Right atrium auricular region (tissue), 2 donors: ENCODE measurements around the gene AMFR. TPM values are rescaled to one million over a fixed set of nuclear protein-coding genes. Genes with fewer than 3 reads are reported as not detected.

Experiments
- DNase-seq: peaks from one replicate; pipeline ENCODE4 v3.0.0-alpha.2; 2019; ENCODE audit warnings: low spot score
- H3K27ac ChIP-seq, 2 donors: fragments of 200-600 bp; sonication (generic); 1 replicate in 1 of 2; 2 replicates in 1 of 2; pipeline ENCODE4 v1.5.1; 2016 to 2019
- H3K27me3 ChIP-seq, 2 donors: fragments of 200-600 bp; sonication (generic); one replicate each; pipeline versions ENCODE4 v1.5.1 to v1.6.0; 2017 to 2019
- H3K36me3 ChIP-seq: fragments of 200-600 bp; sonication (generic); one replicate; pipeline ENCODE4 v1.5.1; 2016
- H3K4me1 ChIP-seq, 2 donors: fragments of 200-600 bp; sonication (generic); one replicate each; pipeline versions ENCODE4 v1.5.1 to v1.6.0; 2017 to 2019
- H3K4me3 ChIP-seq, 2 donors: fragments of 200-600 bp; sonication (generic); 1 replicate in 1 of 2; 2 replicates in 1 of 2; pipeline ENCODE4 v1.5.1; 2017 to 2019; ENCODE audit warnings: mild to moderate bottlenecking in 1 of 2, moderate library complexity in 1 of 2
- H3K9me3 ChIP-seq, 2 donors: fragments of 200-600 bp; sonication (generic); one replicate each; pipeline ENCODE4 v1.5.1; 2019
- total RNA-seq, 2 donors: library from RNA; depleted of rRNA; stranded (reverse); fragments of >200 nt; gene quantifications; one replicate each; pipeline ENCODE4 v1.1.0, GENCODE V29; 2016
- TF ChIP-seq, protein P1 (sequence below), 2 donors: fragments of 200-600 bp; sonication (generic); IDR thresholded peaks; one replicate each; pipeline ENCODE4 v1.5.1; 2019; ENCODE audit warnings: antibody characterized with exemption in 2 of 2

The AMFR gene
- total RNA-seq, 2 donors from 2014 or later, result 110 to 153 TPM

DNA sequence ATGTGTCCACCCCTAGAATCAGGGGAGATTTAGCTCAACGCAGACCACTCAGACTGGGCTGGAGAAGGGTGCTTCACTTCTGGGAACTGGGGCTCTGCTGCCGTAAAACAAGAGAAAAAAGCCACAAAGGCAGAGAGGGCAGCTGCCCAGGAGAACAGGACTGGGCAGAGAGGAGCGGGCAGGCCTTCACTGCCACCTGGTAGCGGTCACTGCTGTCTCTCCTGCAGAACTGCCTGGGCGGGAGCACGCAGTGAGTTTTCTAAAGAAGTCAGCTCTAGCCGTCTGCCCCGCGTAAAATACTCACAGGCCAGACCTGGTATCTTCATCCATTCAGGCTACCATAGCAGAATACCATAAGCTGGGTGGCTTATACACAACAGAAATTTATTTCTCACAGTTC, 103.8 kb downstream of the AMFR start:
- no peaks in the 10 kb centered on the region for H3K9me3 ChIP-seq
- peaks cover 0 to 25% of the 10 kb centered on the region in 2 donors for H3K4me1 ChIP-seq
- H3K27ac ChIP-seq, result no peak overlapping the region
- TF ChIP-seq, protein P1, sequence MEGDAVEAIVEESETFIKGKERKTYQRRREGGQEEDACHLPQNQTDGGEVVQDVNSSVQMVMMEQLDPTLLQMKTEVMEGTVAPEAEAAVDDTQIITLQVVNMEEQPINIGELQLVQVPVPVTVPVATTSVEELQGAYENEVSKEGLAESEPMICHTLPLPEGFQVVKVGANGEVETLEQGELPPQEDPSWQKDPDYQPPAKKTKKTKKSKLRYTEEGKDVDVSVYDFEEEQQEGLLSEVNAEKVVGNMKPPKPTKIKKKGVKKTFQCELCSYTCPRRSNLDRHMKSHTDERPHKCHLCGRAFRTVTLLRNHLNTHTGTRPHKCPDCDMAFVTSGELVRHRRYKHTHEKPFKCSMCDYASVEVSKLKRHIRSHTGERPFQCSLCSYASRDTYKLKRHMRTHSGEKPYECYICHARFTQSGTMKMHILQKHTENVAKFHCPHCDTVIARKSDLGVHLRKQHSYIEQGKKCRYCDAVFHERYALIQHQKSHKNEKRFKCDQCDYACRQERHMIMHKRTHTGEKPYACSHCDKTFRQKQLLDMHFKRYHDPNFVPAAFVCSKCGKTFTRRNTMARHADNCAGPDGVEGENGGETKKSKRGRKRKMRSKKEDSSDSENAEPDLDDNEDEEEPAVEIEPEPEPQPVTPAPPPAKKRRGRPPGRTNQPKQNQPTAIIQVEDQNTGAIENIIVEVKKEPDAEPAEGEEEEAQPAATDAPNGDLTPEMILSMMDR (IDR thresholded peaks at IDR 0.05), result no peak
- DNase-seq, result no peak
- no peaks in the 10 kb centered on the region for H3K36me3 ChIP-seq
- no peaks in the 10 kb centered on the region for H3K27me3 ChIP-seq
- H3K4me3 ChIP-seq, result no peak overlapping the region

DNA sequence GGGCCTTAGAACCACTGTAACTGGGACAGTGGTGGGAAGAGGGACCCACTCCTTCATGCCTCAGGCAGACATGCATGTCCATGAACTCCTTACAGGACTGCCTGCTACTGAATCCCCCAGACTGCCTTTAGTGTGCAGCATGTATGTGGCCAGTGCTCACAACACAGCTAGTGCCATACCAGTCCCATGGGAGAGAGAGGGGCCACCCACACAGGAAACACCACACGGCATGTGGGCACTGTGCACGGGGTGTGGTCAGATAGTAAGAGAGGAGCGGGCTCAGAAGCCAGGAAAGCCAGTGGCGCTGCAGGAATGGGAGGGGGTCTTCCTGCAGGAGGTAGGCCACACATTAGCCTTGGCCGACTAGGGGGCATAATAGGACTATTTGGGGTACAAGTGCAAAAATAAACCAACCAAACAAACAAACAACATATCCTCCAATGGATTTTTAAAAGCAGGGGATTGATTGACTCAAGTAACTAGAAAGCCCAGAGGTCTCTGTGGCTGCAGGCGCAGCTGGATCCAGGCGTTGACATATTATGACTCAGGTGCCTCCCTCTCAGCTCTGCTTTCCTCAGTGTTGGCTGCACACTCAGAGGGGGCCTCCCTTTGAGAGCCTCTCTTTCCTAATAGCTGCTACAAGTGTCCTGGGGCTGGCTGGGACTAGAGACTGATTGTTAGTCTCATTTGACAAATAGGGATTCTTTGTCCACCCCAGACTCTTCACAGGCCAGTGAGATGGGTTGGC, 104.4 kb downstream of the AMFR start:
- H3K27me3 ChIP-seq, result no peaks in the 10 kb centered on the region
- TF ChIP-seq, protein P1 (IDR thresholded peaks at IDR 0.05), result no peak
- H3K4me1 ChIP-seq, result peaks cover 0 to 25% of the 10 kb centered on the region in 2 donors
- DNase-seq, result no peak
- no peak overlapping the region for H3K4me3 ChIP-seq
- no peaks in the 10 kb centered on the region for H3K36me3 ChIP-seq
- no peaks in the 10 kb centered on the region for H3K9me3 ChIP-seq
- H3K27ac ChIP-seq, result no peak overlapping the region

DNA sequence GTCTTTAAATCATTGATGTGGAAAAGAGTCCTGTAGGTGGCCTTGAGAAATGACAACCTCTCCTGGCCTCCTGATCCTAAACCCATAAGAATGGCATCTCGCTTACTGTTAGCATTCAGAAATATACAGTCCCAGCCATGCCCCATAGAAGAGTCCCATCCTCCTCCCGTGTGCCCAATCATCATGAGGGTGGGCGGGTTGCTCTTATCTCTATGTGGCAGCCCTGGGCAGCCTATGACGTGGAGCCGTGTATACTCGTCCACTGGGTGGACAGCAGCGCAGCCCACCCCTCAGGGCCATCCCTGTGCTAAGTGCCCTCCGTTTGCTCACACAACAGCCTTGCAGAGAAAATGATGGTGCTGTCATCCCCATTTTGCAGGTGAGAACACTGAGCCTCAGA, 105.3 kb downstream of the AMFR start:
- Histone ChIP-seq H3K4me1 (peaks cover 0 to 25% of the 10 kb centered on the region in 2 donors), H3K9me3 (no peaks in the 10 kb centered on the region), H3K4me3 (no peak overlapping the region), H3K36me3 (no peaks in the 10 kb centered on the region), H3K27me3 (no peaks in the 10 kb centered on the region), H3K27ac (no peak overlapping the region)
- TF ChIP-seq, protein P1 (IDR thresholded peaks at IDR 0.05), result no peak
- DNase-seq, result no peak

DNA sequence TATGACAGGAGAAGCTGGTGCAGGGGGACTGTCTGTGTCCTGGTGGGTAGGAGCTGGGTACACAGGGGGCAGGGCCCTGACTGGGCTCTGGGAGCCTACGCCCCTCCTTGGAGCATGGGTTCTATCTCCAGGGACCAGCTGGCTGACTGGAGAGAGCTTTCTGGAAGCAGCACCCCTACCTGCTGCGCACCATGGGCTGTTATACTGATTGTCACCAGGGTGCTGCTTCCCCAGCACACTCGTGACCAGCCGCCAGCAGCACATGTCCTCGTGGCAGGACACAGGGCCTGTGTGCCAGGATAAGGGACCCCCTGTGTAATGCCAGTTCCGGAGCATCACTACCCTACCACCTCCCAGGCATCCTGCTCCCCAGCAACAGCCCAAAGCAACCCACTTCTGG, 106.0 kb downstream of the AMFR start:
- H3K9me3 ChIP-seq, result no peaks in the 10 kb centered on the region
- peak overlapping the region; percentile 13 to 18 for H3K27ac ChIP-seq
- no peaks in the 10 kb centered on the region for H3K36me3 ChIP-seq
- no peak for DNase-seq
- TF ChIP-seq, protein P1 (IDR thresholded peaks at IDR 0.05), result no peak
- no peak overlapping the region for H3K4me3 ChIP-seq
- peaks cover 0 to 25% of the 10 kb centered on the region in 2 donors for H3K4me1 ChIP-seq
- H3K27me3 ChIP-seq, result no peaks in the 10 kb centered on the region

DNA sequence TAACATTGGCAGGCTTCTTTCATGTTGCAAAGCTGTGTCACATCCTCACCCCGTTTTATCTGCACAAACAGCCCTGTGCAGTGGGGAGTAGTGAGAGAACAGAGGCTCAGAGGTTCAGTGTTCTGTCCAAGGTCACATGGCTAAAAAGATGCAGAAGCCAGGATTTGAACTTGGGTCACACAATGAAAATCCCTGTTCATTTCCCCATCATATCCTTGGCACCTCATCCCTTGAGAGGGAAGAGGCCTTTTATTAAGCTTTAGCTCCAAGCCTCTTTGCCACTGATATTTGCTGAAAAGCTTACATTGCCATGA, 106.6 kb downstream of the AMFR start:
- Histone ChIP-seq H3K36me3 (no peaks in the 10 kb centered on the region), H3K4me3 (no peak overlapping the region), H3K9me3 (no peaks in the 10 kb centered on the region), H3K27ac (peak overlapping the region; percentile 13 to 18), H3K4me1 (peaks cover 0 to 25% of the 10 kb centered on the region in 2 donors), H3K27me3 (no peaks in the 10 kb centered on the region)
- TF ChIP-seq, protein P1 (IDR thresholded peaks at IDR 0.05), result no peak
- DNase-seq, result no peak
